ENCODE results near the gene SEMA3A. TPM values are rescaled to one million over a fixed set of nuclear protein-coding genes. Genes with fewer than 3 reads are reported as not detected.

The SEMA3A gene
- total and polyA plus RNA-seq, 3 donors from 2014 or later = 1.4 to 3.9 (median 2.0) TPM

DNA sequence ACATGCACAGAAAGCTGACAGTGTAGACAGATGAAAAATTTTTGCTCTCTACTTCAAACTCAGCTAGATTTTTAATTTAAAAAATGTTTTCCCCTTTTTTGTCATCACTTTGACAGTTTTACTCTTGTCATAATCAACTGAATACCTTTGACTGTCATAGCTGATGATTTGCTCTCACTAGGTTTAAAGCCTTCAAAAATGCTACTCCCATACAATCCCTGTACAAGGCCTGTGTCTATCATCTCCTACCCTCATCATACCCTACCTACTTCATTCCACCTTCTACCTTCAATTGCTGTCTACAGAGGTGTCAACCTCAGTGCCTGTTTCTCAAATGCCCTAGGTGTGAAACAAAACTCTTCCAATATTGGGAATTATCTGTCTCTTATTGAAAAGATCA, 230.3 kb downstream of the SEMA3A start:
- H3K4me1 ChIP-seq = no peaks in the 10 kb centered on the region
- no peaks in the 10 kb centered on the region for H3K9me3 ChIP-seq
- no peak for DNase-seq
- no peak for TF ChIP-seq POLR2A (IDR thresholded peaks at IDR 0.05)
- TF ChIP-seq, protein P1, sequence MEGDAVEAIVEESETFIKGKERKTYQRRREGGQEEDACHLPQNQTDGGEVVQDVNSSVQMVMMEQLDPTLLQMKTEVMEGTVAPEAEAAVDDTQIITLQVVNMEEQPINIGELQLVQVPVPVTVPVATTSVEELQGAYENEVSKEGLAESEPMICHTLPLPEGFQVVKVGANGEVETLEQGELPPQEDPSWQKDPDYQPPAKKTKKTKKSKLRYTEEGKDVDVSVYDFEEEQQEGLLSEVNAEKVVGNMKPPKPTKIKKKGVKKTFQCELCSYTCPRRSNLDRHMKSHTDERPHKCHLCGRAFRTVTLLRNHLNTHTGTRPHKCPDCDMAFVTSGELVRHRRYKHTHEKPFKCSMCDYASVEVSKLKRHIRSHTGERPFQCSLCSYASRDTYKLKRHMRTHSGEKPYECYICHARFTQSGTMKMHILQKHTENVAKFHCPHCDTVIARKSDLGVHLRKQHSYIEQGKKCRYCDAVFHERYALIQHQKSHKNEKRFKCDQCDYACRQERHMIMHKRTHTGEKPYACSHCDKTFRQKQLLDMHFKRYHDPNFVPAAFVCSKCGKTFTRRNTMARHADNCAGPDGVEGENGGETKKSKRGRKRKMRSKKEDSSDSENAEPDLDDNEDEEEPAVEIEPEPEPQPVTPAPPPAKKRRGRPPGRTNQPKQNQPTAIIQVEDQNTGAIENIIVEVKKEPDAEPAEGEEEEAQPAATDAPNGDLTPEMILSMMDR (IDR thresholded peaks at IDR 0.05) = no peak
- no peaks in the 10 kb centered on the region for H3K27me3 ChIP-seq
- H3K27ac ChIP-seq = no peak overlapping the region
- H3K36me3 ChIP-seq (ENCODE audit: low read depth, missing control alignments) = no peaks in the 10 kb centered on the region
- H3K4me3 ChIP-seq = no peak overlapping the region
- intact Hi-C loops (cut with DNase I; ENCODE audit: low total_unique reads) = loop anchor here (10.0 kb wide), 1 partner anchor 1050 kb away; no protein-coding TSS in a partner anchor

DNA sequence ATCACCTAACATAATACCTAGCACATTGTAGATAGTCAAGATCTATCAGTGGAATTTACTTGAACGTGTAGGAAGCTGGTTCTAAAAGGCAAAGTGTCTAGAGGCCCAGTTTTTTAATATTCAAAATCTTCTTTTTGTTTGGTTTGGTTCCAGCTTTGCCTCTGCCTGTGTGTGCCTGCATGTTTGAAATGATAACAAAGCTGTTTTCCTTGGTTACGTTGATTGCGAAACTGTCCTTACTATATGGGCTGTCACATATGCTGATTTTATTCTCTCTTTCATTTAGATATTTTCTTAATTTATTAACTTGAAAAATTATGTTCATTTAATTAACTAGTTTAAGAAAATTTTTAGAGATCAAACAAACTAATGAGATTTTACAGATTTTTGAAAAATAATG, 237.3 kb downstream of the SEMA3A start:
- H3K4me3 ChIP-seq = no peak overlapping the region
- no peak for DNase-seq
- H3K27me3 ChIP-seq = no peaks in the 10 kb centered on the region
- 58 to 63% methylated on average over 3 of the region's 3 CpGs for WGBS, 2 donors
- no peak overlapping the region for H3K27ac ChIP-seq
- no peaks in the 10 kb centered on the region for H3K4me1 ChIP-seq
- H3K9me3 ChIP-seq = no peaks in the 10 kb centered on the region
- no peaks in the 10 kb centered on the region for H3K36me3 ChIP-seq (ENCODE audit: low read depth, missing control alignments)
- TF ChIP-seq, protein P1 (IDR thresholded peaks at IDR 0.05) = no peak
- TF ChIP-seq POLR2A (IDR thresholded peaks at IDR 0.05) = no peak
- intact Hi-C loops (cut with DNase I; ENCODE audit: low total_unique reads) = no loop called here

DNA sequence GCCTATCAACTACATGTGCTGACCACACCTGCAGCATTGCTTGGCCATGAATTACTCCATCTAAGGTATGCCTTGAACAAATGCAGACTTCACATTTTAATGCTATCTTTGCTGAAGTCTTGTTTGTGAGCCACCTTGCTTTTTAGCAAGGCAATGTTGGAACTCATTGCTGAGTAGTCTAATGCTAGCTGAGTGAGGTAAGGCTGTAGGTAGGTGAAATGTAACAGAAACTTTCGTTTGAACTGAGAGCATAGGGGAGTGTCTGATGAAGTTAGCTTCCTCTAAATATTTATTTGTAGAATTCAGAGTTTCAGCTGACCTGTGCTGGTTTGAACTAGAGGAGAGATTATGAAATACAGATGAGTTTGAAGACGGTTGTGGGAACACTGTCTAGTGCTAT, 238.5 kb downstream of the SEMA3A start:
- TF ChIP-seq, protein P1 (IDR thresholded peaks at IDR 0.05) = no peak
- no peak for TF ChIP-seq POLR2A (IDR thresholded peaks at IDR 0.05)
- WGBS, 2 donors = 58 to 63% methylated on average over 2 of the region's 2 CpGs
- no peak overlapping the region for H3K4me3 ChIP-seq
- no peaks in the 10 kb centered on the region for H3K9me3 ChIP-seq
- H3K4me1 ChIP-seq = no peaks in the 10 kb centered on the region
- no peaks in the 10 kb centered on the region for H3K27me3 ChIP-seq
- no peak for DNase-seq
- intact Hi-C loops (cut with DNase I; ENCODE audit: low total_unique reads) = no loop called here
- no peak overlapping the region for H3K27ac ChIP-seq
- no peaks in the 10 kb centered on the region for H3K36me3 ChIP-seq (ENCODE audit: low read depth, missing control alignments)

DNA sequence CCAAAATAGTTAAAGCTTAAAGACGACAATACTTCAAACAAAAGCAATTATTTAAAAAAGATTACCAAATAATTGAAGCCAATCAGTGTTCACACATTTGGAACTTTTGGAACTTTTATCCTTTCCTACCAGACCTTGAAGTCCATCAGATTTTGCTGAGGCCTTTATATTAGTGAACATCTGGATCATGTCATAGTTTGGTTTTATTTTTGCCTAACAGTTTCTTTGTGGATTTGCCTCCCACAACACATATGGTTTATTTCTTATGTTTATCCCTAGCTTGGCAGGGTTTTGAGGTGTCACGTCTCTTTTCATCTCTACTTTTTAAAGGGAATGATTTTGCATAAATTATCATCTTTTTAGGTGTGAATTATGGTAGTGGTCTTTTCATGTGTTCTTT, 242.4 kb downstream of the SEMA3A start:
- Histone ChIP-seq H3K27me3 (no peaks in the 10 kb centered on the region), H3K4me1 (no peaks in the 10 kb centered on the region), H3K9me3 (no peaks in the 10 kb centered on the region), H3K27ac (no peak overlapping the region), H3K4me3 (no peak overlapping the region), H3K36me3 (ENCODE audit: low read depth, missing control alignments) (no peaks in the 10 kb centered on the region)
- TF ChIP-seq, protein P1 (IDR thresholded peaks at IDR 0.05) = no peak
- no peak for TF ChIP-seq POLR2A (IDR thresholded peaks at IDR 0.05)
- no peak for DNase-seq
- WGBS, 2 donors = 80 to 86% methylated on average over 2 of the region's 2 CpGs
- intact Hi-C loops (cut with DNase I; ENCODE audit: low total_unique reads) = no loop called here

DNA sequence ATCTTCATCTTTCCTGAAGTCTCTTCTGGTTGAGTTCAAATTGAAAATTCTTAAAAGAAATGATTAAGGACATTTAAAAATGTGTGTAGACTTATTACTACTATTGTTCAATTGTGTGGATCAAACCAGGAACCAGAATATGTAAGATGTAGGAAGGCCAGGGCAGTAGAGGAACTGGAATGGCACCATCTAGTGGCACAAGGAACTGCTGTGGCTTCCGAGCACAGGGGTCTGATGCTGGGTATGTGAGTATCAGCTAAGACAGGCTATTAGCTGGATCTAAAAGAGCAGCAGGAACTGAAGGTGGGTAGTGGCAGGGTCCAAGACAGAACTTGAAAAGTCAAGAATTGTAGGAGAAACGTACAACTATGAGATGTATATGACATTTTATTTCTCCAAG, 247.3 kb downstream of the SEMA3A start:
- peak; percentile 25 for DNase-seq
- H3K27ac ChIP-seq = no peak overlapping the region
- 84 to 92% methylated on average over 2 of the region's 2 CpGs for WGBS, 2 donors

More for the DNA sequence above, 247.3 kb downstream of the SEMA3A start:
- Histone ChIP-seq H3K9me3 (no peaks in the 10 kb centered on the region), H3K4me1 (no peaks in the 10 kb centered on the region), H3K4me3 (no peak overlapping the region), H3K27me3 (no peaks in the 10 kb centered on the region), H3K36me3 (ENCODE audit: low read depth, missing control alignments) (no peaks in the 10 kb centered on the region)
- no peak for TF ChIP-seq POLR2A (IDR thresholded peaks at IDR 0.05)
- TF ChIP-seq, protein P1 (IDR thresholded peaks at IDR 0.05) = no peak
- intact Hi-C loops (cut with DNase I; ENCODE audit: low total_unique reads) = no loop called here
